HG03432 (cell line): ENCODE results near the gene MAP3K7CL.

Experiments used
- ATAC-seq: cut with Tn5 transposase; IDR thresholded peaks from one replicate; pipeline ENCODE4 v1.9.1; 2021; ENCODE audit warnings: mild to moderate bottlenecking, moderate library complexity; ENCODE audit not compliant: unreplicated experiment

The MAP3K7CL gene

GRCh38 chr21:29194342-29194741 is 63.9 kb downstream of the MAP3K7CL start:
- no peak for ATAC-seq

- no peak for ATAC-seq
Observed at GRCh38 chr21:29194847-29195246, 64.4 kb downstream of the MAP3K7CL start.

GRCh38 chr21:29195981-29196669 is 65.7 kb downstream of the MAP3K7CL start:
- ATAC-seq = peak; percentile 99

GRCh38 chr21:29196670-29197191 is 66.3 kb downstream of the MAP3K7CL start:
- peak; percentile 25 for ATAC-seq

GRCh38 chr21:29201186-29201585 is 70.7 kb downstream of the MAP3K7CL start:
- ATAC-seq = no peak

- no peak for ATAC-seq
Observed at GRCh38 chr21:29205009-29205408, 74.6 kb downstream of the MAP3K7CL start.

GRCh38 chr21:29205988-29206387 is 75.5 kb downstream of the MAP3K7CL start:
- ATAC-seq = no peak

GRCh38 chr21:29206445-29206844 is 76.0 kb downstream of the MAP3K7CL start:
- no peak for ATAC-seq

GRCh38 chr21:29207201-29207600 is 76.8 kb downstream of the MAP3K7CL start:
- no peak for ATAC-seq

GRCh38 chr21:29208044-29208681 is 77.7 kb downstream of the MAP3K7CL start:
- ATAC-seq = no peak

- ATAC-seq = no peak
Observed at GRCh38 chr21:29208682-29209059, 78.2 kb downstream of the MAP3K7CL start.

- no peak for ATAC-seq
Observed at GRCh38 chr21:29209696-29210095, 79.3 kb downstream of the MAP3K7CL start.

- ATAC-seq = no peak
Observed at GRCh38 chr21:29211205-29211604, 80.8 kb downstream of the MAP3K7CL start.

- ATAC-seq = no peak
Observed at GRCh38 chr21:29212446-29212845, 82.0 kb downstream of the MAP3K7CL start.

- ATAC-seq = no peak
Observed at GRCh38 chr21:29213513-29214385, 83.3 kb downstream of the MAP3K7CL start.

- ATAC-seq = no peak
Observed at GRCh38 chr21:29215709-29216108, 85.3 kb downstream of the MAP3K7CL start.

GRCh38 chr21:29217818-29218291 is 87.4 kb downstream of the MAP3K7CL start:
- no peak for ATAC-seq

- ATAC-seq = no peak
Observed at GRCh38 chr21:29218749-29219148, 88.3 kb downstream of the MAP3K7CL start.

GRCh38 chr21:29219165-29219770 is 88.8 kb downstream of the MAP3K7CL start:
- ATAC-seq = no peak

- ATAC-seq = no peak
Observed at GRCh38 chr21:29221253-29221744, 90.9 kb downstream of the MAP3K7CL start.

- ATAC-seq = peak; percentile 54
Observed at GRCh38 chr21:29224006-29224405, 93.6 kb downstream of the MAP3K7CL start.
